GM18858 (cell line): ENCODE results near the gene PPARGC1A.

Source experiments
- ATAC-seq: cut with Tn5 transposase; IDR thresholded peaks from one replicate; pipeline ENCODE4 v1.9.1; 2021; ENCODE audit not compliant: unreplicated experiment

The PPARGC1A gene

DNA sequence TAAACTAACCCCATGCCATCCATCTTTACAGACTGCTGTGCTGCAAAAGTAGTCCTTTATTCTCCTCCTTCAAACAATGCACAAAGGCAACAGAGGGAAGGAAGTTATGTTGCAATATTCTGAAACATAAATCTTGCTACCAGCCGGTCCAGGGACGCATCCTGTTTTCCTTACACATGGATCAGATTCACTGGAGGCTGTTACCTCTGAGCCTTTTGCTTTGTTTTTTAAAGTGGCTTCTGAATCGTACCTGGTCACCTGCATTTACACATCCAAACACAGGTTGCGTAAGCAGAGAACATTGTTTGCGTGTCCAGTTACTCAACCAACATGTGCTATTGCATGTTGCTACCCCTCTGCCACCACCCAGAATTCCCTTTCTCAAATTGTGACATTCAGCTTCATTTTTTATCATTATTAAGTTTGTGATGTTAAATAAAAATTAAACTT, 8.8 kb downstream of the PPARGC1A start:
- ATAC-seq: no peak

- ATAC-seq: no peak
Measured at GRCh38 chr4:23878912-23879732, 10.7 kb downstream of the PPARGC1A start.

DNA sequence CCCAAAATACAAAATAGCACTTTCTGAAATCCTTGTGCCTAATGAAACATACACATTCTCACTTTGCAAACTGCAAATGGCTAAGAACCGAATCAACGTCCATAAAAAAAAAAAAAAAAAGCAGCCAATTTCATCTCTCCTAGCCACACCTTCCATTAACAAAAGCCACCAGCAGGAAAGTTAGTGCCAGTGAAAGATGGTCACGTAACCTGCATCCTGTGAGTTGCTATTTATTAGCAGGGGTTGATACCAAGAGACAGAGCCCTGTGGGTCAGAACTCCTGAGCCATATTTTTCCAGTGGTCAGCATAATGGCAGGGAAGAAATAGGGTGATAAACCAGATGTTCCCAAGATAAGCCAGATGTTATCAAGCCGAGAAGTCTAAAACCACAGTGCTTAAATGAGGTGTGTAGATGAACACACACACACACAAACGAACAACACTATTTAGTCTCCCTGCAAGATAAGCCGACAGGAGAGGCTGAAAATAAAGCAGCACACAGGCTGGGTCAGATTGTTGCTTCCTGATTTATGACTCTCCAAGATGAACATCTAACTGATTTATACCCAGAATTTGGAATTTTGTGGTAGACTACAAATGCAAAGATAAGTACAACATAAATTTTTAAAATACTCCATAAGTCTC, 11.5 kb downstream of the PPARGC1A start:
- ATAC-seq: no peak

- no peak for ATAC-seq
Measured at GRCh38 chr4:23877758-23878229, 12.1 kb downstream of the PPARGC1A start.

DNA sequence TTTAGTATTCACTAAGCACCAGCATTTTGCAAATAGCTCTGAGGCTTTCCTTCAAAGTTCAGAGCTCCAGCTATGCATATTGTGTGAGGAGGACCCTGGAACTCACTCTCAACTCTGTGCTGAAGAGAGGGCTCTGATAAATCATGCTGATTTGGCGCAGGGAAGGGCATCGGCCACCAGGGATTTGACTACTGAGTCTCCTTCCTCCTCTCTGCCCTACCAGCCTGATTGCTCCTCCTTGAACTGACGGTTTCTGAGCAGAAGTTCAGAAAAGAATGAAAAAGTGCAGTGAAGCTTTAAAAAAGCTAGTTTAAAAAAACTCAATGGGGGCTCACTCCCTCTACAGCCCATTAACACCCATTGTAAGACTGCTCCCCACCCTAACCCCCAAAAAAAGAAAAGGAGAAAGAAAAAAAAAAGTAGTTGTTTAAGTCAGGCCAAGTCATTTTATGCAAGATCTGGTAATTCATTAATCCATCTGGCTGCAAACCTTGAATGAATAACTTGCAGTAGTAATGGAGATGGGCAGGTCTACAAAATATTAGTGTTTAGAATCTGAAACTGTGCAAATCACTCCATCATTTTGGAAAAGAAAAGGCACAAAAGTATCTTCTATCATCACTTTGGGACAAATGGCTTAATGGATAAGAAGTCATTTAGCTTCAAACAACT, 13.3 kb downstream of the PPARGC1A start:
- no peak for ATAC-seq

DNA sequence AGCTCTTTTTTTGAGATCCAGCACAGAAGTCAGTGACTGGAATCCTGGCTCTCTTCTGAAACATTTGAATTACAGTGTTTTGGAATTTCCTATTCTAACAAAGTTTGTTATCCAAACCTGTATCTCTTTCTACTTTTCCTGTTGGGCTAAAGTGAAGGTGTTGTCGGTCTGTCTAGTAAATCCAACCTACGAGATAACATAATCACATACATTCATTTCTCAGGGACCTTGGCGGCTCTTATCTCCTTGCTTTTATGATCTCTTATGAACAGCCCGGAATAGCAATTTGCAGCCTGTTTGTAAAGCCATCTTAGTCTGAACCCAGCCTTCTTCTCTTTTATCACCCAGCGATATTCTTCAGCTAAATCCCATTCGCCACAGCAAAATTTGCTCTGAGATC, 14.5 kb downstream of the PPARGC1A start:
- ATAC-seq: no peak

- no peak for ATAC-seq
Measured at GRCh38 chr4:23874536-23874901, 15.3 kb downstream of the PPARGC1A start.

- ATAC-seq: no peak
Measured at GRCh38 chr4:23873717-23874535, 15.9 kb downstream of the PPARGC1A start.

DNA sequence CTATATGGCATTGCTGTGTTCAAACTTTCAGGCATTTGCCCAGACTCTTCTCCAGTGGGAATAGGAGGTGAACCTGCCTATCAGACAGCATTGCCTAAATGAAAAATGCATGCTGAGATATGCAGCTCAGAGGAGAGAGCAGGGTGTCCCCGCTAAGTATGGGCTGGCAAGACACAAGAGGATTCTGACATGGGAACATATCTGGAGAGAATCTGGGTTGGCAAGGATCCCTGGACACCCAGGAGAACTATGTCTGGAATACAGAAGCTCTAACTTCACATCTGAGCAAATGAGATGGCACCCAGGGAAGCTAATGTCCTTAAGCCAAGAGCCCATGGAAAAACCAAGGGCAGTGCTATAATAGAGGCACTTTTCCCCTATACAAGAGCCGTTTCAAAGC, 18.4 kb downstream of the PPARGC1A start:
- no peak for ATAC-seq

- no peak for ATAC-seq
Measured at GRCh38 chr4:23866450-23867075, 23.3 kb downstream of the PPARGC1A start.

GRCh38 chr4:23861897-23862296, 27.9 kb downstream of the PPARGC1A start:
- no peak for ATAC-seq

DNA sequence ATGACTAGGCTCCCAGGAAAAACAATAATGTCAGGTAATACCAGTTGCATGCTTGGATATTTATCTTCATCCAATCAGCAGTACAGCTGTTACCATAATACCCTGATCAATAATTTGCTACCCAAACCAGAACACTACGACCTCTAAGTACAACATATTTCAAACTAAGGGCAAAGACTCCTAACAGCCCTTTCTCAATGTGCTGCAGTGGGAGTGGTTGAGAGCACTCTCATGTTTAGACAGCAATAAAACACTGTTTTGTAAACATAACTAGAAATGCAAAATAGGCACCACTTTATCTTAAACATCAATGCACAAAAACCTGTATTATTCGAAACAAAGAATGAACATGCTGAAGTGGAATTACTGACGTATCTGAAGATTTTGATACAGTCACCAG, 28.9 kb downstream of the PPARGC1A start:
- ATAC-seq: no peak

- no peak for ATAC-seq
Measured at GRCh38 chr4:23857367-23857959, 32.4 kb downstream of the PPARGC1A start.

DNA sequence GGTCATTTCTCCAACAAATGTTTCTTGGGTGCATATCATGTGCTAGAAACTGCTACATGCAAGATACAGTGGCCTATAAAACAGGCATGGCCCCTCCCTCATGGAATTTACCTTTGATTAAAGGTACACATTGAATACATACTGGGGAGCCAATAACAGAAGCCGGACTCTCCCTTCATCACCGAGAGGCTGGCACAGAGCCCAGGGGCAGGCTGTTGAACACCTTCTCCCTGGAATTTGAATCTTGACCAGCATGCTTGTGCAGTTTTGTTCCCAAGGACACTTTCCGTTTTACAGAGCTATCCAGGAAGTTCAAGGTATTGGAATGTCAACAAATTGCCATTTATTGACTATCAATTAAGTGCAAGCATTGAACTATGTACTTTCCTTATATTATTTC, 33.2 kb downstream of the PPARGC1A start:
- no peak for ATAC-seq

GRCh38 chr4:23855912-23856605, 33.8 kb downstream of the PPARGC1A start:
- no peak for ATAC-seq

- ATAC-seq: no peak
Measured at GRCh38 chr4:23853986-23854660, 35.7 kb downstream of the PPARGC1A start.

DNA sequence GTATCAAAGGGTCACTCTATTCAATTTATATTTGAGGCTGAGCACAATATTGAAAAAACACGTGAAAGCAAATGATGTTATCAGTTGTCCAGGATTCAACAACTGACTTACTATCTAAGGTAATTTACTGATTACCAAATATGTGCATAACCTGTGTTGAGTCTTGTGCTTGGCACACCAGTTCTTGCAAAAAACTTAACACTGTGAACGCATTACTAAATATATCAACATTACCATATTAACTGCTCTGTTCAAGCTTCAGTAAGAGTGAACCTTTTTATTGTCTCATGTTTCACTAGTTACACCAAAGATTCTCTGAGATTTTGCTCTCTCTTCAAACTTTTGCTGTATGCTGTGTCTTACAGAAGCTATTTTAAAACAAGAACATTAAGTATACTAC, 38.4 kb downstream of the PPARGC1A start:
- ATAC-seq: no peak

DNA sequence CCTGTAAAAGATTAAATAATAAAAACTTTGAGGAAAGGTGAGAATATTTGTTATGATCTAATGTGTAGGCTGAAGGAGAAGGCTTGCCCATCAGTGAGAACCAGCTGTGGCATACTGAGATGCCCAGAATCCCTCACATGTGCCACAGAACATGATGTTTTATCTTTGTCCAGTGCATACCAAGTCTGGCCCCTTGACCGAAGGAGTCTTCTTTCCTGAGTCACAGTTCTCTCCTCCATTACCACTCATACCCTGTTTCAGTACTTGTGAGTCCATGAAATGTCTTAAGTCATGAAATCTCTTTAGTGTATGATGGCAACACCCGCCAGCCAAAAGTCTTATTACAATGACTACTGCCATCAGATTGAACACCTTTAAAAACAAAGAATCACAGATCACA, 42.7 kb downstream of the PPARGC1A start:
- ATAC-seq: no peak

DNA sequence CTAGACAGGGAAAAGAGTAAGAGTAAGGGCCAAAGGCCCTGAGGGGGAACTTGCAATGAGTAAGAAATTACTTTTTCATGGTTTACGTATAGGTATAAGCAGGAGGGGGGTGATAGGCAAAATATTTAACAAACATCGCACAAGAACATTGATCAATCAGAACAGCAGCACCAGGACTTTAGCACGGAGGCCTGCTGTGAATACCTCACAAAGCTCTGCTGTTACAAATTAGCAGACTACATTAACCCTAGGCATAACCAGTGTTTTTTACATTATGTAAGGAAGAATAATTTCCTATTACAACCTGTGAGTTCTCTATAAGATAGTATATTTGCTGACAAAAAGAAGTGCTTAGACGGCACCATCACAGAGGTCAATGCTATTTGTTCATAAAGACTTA, 44.9 kb downstream of the PPARGC1A start:
- ATAC-seq: no peak
